Tibial nerve (tissue), 4 donors: ENCODE data around the gene ARL6.

Source experiments
- CTCF ChIP-seq, 5 experiments: fragments of 200-600 bp in 3 of 5; fragments of 450-650 bp in 2 of 5; sonication (generic) in 3 of 5; IDR thresholded peaks; one replicate each; pipeline ENCODE4 v1.5.1; 2016 to 2019; ENCODE audit warnings: antibody characterized with exemption in 5 of 5, mild to moderate bottlenecking in 3 of 5, moderate library complexity in 2 of 5
- EP300 ChIP-seq, 2 donors: sonication (generic); formaldehyde crosslinking; IDR thresholded peaks; one replicate each; pipeline ENCODE4 v1.6.1; 2017; ENCODE audit warnings: antibody characterized with exemption in 2 of 2, mild to moderate bottlenecking in 1 of 2
- POLR2A ChIP-seq, 2 donors: fragments of 450-650 bp; IDR thresholded peaks; one replicate each; pipeline ENCODE4 v1.6.1; 2017; ENCODE audit warnings: antibody characterized with exemption in 2 of 2, mild to moderate bottlenecking in 2 of 2, moderate library complexity in 2 of 2

GRCh38 chr3:97821774-97822358 is 57.3 kb downstream of the ARL6 start, which contains the start of gene CRYBG3:
- TF ChIP-seq EP300 (IDR thresholded peaks at IDR 0.05) (peak in 1 of 2 donors; percentile 92), CTCF (IDR thresholded peaks at IDR 0.05) (peak in 1 of 5 experiments; percentile 37), POLR2A (IDR thresholded peaks at IDR 0.05) (peak; percentile 81 to 91)
